HepG2 (cell line): ENCODE results near the gene RCAN2.

Experiments used
- CBX5 ChIP-seq: sonication (generic); formaldehyde crosslinking; IDR thresholded peaks from 2 replicates; pipeline ENCODE4 v1.4.0; 2020; ENCODE audit warnings: missing genetic modification reagents, borderline replicate concordance
- GTF2F1 ChIP-seq: fragments of 150-350 bp; IDR thresholded peaks from 2 replicates; pipeline ENCODE4 v1.6.1; 2014; ENCODE audit warnings: low read length
- HNRNPL ChIP-seq: fragments of 200-400 bp; formaldehyde crosslinking; IDR thresholded peaks from 2 replicates; pipeline ENCODE4 v1.6.1; 2017; ENCODE audit warnings: mild to moderate bottlenecking, low read depth, low read length
- MEIS2 ChIP-seq: sonication (generic); formaldehyde crosslinking; IDR thresholded peaks from 2 replicates; pipeline ENCODE4 v1.9.0; 2021; ENCODE audit warnings: mild to moderate bottlenecking, missing genetic modification reagents
- TAF15 ChIP-seq: fragments of 200-400 bp; formaldehyde crosslinking; IDR thresholded peaks from one replicate; pipeline ENCODE4 v1.6.1; 2018; ENCODE audit warnings: mild to moderate bottlenecking, low read depth, low read length; ENCODE audit not compliant: poor library complexity, severe bottlenecking
- TF ChIP-seq, protein P1 (sequence below): sonication (generic); formaldehyde crosslinking; IDR thresholded peaks from 2 replicates; pipeline ENCODE4 v1.4.0; 2020; ENCODE audit warnings: missing genetic modification reagents
- TF ChIP-seq, protein P2 (sequence below): sonication (generic); formaldehyde crosslinking; IDR thresholded peaks from 2 replicates; pipeline ENCODE4 v1.5.0; 2020; ENCODE audit warnings: mild to moderate bottlenecking, missing genetic modification reagents, moderate library complexity

DNA sequence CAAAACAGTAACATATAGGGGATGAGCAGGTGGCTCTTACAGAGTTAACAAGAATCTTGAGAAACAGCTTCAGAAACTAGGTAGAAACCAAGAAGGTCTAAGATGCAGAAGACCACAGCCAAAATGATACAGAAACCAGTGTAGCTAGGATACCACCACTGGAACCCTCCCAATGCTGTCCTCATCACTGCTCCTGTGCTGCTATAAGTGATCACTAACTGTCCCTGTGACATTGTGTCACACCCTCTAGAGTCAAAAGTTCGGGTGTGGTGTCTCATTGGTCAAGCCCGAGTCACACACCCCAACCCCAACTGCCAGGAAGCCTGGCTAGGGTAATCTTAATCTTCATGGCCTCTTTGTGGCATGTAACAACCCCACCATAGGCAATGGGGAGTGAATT is 153.1 kb downstream of the RCAN2 start:
- TF ChIP-seq, protein P1, sequence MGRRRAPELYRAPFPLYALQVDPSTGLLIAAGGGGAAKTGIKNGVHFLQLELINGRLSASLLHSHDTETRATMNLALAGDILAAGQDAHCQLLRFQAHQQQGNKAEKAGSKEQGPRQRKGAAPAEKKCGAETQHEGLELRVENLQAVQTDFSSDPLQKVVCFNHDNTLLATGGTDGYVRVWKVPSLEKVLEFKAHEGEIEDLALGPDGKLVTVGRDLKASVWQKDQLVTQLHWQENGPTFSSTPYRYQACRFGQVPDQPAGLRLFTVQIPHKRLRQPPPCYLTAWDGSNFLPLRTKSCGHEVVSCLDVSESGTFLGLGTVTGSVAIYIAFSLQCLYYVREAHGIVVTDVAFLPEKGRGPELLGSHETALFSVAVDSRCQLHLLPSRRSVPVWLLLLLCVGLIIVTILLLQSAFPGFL (CRISPR knock-in tag): no peak
- no peak for TF ChIP-seq HNRNPL
- TF ChIP-seq CBX5: no peak
- no peak for TF ChIP-seq GTF2F1
- TF ChIP-seq, protein P2, sequence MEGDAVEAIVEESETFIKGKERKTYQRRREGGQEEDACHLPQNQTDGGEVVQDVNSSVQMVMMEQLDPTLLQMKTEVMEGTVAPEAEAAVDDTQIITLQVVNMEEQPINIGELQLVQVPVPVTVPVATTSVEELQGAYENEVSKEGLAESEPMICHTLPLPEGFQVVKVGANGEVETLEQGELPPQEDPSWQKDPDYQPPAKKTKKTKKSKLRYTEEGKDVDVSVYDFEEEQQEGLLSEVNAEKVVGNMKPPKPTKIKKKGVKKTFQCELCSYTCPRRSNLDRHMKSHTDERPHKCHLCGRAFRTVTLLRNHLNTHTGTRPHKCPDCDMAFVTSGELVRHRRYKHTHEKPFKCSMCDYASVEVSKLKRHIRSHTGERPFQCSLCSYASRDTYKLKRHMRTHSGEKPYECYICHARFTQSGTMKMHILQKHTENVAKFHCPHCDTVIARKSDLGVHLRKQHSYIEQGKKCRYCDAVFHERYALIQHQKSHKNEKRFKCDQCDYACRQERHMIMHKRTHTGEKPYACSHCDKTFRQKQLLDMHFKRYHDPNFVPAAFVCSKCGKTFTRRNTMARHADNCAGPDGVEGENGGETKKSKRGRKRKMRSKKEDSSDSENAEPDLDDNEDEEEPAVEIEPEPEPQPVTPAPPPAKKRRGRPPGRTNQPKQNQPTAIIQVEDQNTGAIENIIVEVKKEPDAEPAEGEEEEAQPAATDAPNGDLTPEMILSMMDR (CRISPR knock-in tag): no peak
- no peak for TF ChIP-seq MEIS2 (CRISPR knock-in tag)
- TF ChIP-seq TAF15: no peak
